ENCODE measurements around the gene STXBP3.
"Not testable (repeated sequence)": the region's sequence is repeated elsewhere in the genome, so short reads cannot be mapped to it uniquely, and the experiment has no call there.

Gene STXBP3

DNA sequence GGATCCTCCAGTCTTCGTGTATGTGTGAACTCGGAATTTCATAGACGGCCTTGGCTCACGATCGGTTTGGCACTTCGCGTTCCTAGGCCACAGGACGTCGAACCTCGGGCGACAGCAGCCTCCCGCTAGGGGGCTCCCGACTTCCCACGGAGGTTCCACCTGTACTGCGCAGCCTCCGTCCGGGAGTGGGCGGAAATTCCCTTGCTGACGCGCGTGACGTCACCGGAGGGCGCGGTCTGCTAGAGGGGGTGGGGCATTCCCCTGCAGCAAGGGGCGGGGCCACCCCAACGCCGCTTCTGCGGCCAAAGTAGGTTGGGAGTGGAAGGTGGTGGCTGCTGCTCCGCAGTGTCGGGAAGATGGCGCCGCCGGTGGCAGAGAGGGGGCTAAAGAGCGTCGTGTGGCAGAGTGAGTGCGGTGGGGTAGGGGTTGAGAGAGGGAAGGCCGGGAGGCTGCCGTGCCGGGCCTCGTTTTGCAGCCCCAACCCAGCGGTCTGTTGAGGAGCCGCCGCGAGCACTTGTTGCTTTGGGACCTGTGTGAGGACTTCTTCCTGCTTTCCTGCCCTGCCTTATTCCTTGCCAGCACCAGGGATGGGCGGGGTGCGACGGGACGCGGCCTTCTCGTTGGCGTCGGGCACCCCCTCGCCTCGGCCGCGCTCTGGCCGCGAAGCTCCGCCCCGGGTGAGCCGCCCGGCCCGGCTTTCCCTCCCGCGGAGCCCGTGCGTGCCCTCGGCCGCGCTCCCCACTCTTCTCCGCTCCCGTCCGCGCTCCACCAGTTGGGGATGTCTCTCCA is at the start of gene STXBP3:
Gene STXBP3, plus strand, starts transcription at position 293 of the 789 bp plus-strand sequence. Its CDS starts 64 bp downstream, at position 357.
- Histone ChIP-seq H3K9ac (ENCODE audit: low read depth, low read length) (peak within 1 kb of the TSS; percentile 79), H3K9me3 (ENCODE audit: control insufficient read depth, insufficient read depth, low read length) (no peaks in the 10 kb centered on the region), H3K36me3 (ENCODE audit: insufficient read depth, low read length) (no peaks in the 10 kb centered on the region), H3K4me1 (ENCODE audit: insufficient read depth, low read length) (no peaks in the 10 kb centered on the region)

DNA sequence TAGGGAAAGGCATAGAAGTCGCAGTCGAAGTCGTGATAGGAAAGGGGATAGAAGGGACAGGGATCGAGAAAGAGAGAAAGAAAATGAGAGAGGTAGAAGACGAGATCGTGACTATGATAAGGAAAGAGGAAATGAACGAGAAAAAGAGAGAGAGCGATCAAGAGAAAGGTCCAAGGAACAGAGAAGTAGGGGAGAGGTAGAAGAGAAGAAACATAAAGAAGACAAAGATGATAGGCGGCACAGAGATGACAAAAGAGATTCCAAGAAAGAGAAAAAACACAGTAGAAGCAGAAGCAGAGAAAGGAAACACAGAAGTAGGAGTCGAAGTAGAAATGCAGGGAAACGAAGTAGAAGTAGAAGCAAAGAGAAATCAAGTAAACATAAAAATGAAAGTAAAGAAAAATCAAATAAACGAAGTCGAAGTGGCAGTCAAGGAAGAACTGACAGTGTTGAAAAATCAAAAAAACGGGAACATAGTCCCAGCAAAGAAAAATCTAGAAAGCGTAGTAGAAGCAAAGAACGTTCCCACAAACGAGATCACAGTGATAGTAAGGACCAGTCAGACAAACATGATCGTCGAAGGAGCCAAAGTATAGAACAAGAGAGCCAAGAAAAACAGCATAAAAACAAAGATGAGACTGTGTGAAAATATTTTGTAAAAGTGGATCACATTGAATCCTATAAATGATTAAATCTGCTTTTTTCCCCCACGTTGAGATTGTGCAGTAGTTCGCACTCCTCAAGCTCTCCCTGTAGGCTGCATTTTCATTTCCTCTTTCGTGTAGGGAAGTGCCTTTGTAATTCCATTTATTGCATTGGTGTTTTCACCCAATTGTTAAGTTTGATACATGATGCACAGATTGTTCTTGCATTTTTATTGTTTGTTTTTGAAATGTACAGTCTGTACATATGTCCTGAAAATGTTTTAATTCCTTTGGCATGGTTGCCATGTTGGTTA is 46.8 kb upstream of the STXBP3 start:
- Histone ChIP-seq H3K4me1 (ENCODE audit: insufficient read depth, low read length) (no peaks in the 10 kb centered on the region; the same call in 1 of the 2 replicates), H3K9ac (ENCODE audit: low read depth, low read length) (no peak overlapping the region), H3K9me3 (ENCODE audit: control insufficient read depth, insufficient read depth, low read length) (no peaks in the 10 kb centered on the region), H3K36me3 (ENCODE audit: insufficient read depth, low read length) (peaks cover 48% of the 10 kb centered on the region)

- Histone ChIP-seq H3K36me3 (ENCODE audit: insufficient read depth, low read length) (peaks cover 40% of the 10 kb centered on the region), H3K9me3 (ENCODE audit: control insufficient read depth, insufficient read depth, low read length) (no peaks in the 10 kb centered on the region), H3K9ac (ENCODE audit: low read depth, low read length) (no peak overlapping the region), H3K4me1 (ENCODE audit: insufficient read depth, low read length) (no peaks in the 10 kb centered on the region)
Measured at GRCh38 chr1:108701176-108701849, 45.2 kb upstream of the STXBP3 start.

DNA sequence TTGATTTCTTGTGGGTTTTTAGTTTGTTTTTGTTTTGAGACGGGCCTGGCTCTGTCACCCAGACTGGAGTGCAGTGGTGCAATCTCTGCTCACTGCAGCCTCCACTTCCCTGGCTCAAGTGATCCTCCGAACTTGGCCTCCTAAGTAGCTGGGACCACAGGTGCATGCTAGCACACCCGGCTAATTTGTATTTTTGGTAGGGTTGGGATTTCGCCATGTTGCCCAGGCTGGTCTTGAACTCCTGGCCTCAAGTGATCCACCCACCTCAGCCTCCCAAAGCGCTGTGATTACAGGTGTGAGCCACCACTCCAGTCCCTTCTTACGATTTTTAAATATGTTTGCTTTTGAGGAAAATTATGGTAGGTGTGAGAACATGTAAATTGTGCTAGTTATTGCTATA is 44.4 kb upstream of the STXBP3 start:
- H3K9ac ChIP-seq (ENCODE audit: low read depth, low read length); H3K9me3 ChIP-seq (ENCODE audit: control insufficient read depth, insufficient read depth, low read length): not testable (repeated sequence)
- peaks cover 33% of the 10 kb centered on the region for H3K36me3 ChIP-seq (ENCODE audit: insufficient read depth, low read length)

GRCh38 chr1:108703939-108704338 is 42.5 kb upstream of the STXBP3 start:
- H3K9me3 ChIP-seq (ENCODE audit: control insufficient read depth, insufficient read depth, low read length), result no peaks in the 10 kb centered on the region
- H3K4me1 ChIP-seq (ENCODE audit: insufficient read depth, low read length), result no peaks in the 10 kb centered on the region
- H3K9ac ChIP-seq (ENCODE audit: low read depth, low read length), result no peak overlapping the region
- peaks cover 22% of the 10 kb centered on the region for H3K36me3 ChIP-seq (ENCODE audit: insufficient read depth, low read length)

More for the DNA sequence above, 44.4 kb upstream of the STXBP3 start:
- not testable (repeated sequence) for H3K4me1 ChIP-seq (ENCODE audit: insufficient read depth, low read length)

DNA sequence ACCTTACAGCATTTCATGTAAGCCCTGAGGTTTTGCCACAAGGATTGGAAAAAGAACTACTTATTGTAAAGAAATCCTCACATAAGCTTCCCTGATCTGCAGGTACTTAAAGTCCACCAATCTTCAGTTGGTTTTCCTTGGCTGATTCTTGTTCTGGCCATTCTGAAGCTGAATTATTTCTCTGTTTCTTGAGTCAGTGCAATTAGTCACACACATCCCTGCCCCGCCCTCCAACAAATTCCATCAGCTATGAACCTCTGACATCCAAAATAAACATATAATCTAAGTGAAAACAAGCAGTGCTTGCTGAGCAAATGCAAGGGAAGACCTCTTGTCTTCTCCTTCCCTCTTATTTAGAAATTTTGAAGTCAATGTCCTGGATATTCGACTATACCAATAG is 42.0 kb upstream of the STXBP3 start:
- H3K36me3 ChIP-seq (ENCODE audit: insufficient read depth, low read length), result peaks cover 17% of the 10 kb centered on the region
- H3K9ac ChIP-seq (ENCODE audit: low read depth, low read length), result no peak overlapping the region
- no peaks in the 10 kb centered on the region for H3K9me3 ChIP-seq (ENCODE audit: control insufficient read depth, insufficient read depth, low read length)
- H3K4me1 ChIP-seq (ENCODE audit: insufficient read depth, low read length), result no peaks in the 10 kb centered on the region

GRCh38 chr1:108706643-108707042 is 39.8 kb upstream of the STXBP3 start:
- no peaks in the 10 kb centered on the region for H3K4me1 ChIP-seq (ENCODE audit: insufficient read depth, low read length)
- H3K9me3 ChIP-seq (ENCODE audit: control insufficient read depth, insufficient read depth, low read length), result no peaks in the 10 kb centered on the region
- H3K9ac ChIP-seq (ENCODE audit: low read depth, low read length), result no peak overlapping the region
- peaks cover 4% of the 10 kb centered on the region; the same call in 1 of the 2 replicates for H3K36me3 ChIP-seq (ENCODE audit: insufficient read depth, low read length)

DNA sequence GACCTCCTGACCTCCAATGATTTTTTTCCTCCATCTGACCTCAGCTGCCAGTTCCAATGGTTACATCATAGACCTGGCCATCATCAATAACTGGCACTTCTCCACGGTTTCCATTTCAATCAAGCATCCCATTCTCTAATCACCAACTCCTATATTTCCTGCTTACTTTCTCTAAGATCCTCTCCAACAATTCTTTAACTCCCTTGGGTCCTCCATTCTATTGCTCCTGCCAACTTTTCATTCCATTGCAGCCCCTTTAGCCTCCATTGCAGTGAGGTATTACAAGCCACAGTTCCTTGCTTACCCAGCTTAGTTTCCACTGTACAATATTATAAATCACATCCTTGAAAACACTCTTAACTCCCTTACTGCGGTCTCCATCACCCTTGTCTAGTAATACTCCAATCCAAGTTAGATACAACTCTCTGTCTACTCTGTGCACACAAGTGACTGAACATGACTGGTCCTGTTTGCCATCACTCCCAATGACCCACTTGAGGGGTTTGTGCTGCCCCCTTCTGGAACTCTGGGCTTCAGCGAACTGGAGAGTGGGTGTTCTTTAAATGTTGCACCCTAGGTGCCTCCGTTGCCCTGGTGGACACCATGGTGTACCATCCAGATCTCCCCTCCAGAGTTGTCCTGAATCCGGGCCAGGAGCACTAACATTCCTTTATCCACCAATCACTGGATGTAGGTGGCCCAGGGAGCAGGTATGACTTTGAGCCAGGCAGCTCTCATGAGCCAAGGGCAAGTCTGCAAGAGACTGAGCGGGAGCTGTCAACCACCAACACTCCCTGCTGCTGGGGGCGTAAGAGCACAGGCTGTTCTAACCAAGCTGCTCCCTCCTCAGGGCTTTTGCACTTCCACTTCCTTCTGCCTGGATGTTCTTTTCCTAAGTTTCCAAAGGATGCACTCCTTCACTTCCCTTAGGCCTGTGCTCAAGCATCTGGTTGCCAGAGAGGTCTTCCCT is 37.5 kb upstream of the STXBP3 start:
- H3K36me3 ChIP-seq (ENCODE audit: insufficient read depth, low read length), result no peaks in the 10 kb centered on the region
- no peaks in the 10 kb centered on the region for H3K9me3 ChIP-seq (ENCODE audit: control insufficient read depth, insufficient read depth, low read length)
- H3K4me1 ChIP-seq (ENCODE audit: insufficient read depth, low read length), result no peaks in the 10 kb centered on the region
- no peak overlapping the region for H3K9ac ChIP-seq (ENCODE audit: low read depth, low read length)

GRCh38 chr1:108712606-108713150 is 33.8 kb upstream of the STXBP3 start, which contains the start of gene FNDC7:
Gene FNDC7, plus strand, starts transcription at chr1:108712908. Its CDS starts 26 bp downstream, at chr1:108712934.
- Histone ChIP-seq H3K9me3 (ENCODE audit: control insufficient read depth, insufficient read depth, low read length) (no peaks in the 10 kb centered on the region), H3K4me1 (ENCODE audit: insufficient read depth, low read length) (no peaks in the 10 kb centered on the region; the same call in 1 of the 2 replicates), H3K36me3 (ENCODE audit: insufficient read depth, low read length) (no peaks in the 10 kb centered on the region), H3K9ac (ENCODE audit: low read depth, low read length) (no peak within 1 kb of the TSS)

DNA sequence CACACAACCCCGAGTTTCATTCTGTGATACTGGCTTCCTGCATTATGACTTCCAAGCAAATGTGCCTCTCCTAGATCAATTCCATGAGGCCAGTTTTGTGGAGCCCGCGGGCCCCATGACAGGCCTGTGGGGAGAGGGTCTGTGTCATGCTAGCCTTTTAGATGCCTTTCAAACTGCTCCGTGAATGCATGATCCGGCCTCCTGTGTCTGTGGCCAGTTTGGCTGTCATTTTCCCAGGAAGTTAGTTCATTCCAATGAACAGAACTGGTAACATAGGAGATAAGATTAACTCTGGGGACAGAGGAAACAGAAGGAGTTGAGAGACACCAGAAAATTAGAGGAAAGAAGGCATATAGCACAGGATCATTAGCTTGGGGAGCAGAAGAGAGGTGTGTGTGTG is 30.5 kb upstream of the STXBP3 start:
- no peaks in the 10 kb centered on the region for H3K36me3 ChIP-seq (ENCODE audit: insufficient read depth, low read length)
- H3K9me3 ChIP-seq (ENCODE audit: control insufficient read depth, insufficient read depth, low read length), result no peaks in the 10 kb centered on the region
- H3K9ac ChIP-seq (ENCODE audit: low read depth, low read length), result no peak overlapping the region
- H3K4me1 ChIP-seq (ENCODE audit: insufficient read depth, low read length), result peaks cover 25% of the 10 kb centered on the region

DNA sequence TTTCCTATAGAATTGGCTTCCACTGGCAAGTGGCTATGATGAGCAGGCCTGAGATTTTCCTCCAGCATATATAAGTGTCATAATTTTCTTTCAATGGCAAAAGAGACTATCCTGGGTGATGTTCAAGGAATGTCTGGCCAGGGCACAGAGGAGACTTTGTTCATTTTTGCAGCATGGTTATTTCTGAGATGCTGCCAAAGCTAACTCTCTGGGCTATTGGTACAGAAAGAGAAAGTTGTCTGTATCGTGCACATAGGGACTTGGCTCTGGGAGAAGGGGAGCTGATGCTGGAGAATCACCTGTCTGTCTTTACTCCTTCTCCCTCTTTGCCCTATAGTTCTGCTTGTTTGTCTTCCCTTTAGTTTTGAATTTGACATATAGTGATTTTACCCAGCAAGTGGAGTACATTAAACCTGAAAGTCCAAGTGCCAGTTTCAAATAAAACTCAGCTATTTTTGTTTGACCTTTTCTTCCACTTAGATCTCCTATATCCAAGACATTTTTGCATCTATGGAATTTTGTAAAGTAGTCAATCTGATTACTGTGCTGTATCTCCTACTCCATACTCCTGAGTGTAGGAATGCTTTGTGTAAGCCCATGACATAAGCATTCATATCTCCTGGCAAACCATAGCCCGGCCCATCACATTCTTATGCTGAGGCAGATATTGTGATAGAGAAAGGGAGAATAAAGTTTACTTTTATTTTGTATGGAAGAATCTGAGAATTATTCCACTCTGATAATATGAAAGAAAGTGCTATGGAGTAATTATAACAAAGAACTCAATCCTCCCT is 29.8 kb upstream of the STXBP3 start:
- no peaks in the 10 kb centered on the region for H3K9me3 ChIP-seq (ENCODE audit: control insufficient read depth, insufficient read depth, low read length)
- no peaks in the 10 kb centered on the region for H3K36me3 ChIP-seq (ENCODE audit: insufficient read depth, low read length)
- H3K4me1 ChIP-seq (ENCODE audit: insufficient read depth, low read length), result peaks cover 27% of the 10 kb centered on the region
- H3K9ac ChIP-seq (ENCODE audit: low read depth, low read length), result no peak overlapping the region

DNA sequence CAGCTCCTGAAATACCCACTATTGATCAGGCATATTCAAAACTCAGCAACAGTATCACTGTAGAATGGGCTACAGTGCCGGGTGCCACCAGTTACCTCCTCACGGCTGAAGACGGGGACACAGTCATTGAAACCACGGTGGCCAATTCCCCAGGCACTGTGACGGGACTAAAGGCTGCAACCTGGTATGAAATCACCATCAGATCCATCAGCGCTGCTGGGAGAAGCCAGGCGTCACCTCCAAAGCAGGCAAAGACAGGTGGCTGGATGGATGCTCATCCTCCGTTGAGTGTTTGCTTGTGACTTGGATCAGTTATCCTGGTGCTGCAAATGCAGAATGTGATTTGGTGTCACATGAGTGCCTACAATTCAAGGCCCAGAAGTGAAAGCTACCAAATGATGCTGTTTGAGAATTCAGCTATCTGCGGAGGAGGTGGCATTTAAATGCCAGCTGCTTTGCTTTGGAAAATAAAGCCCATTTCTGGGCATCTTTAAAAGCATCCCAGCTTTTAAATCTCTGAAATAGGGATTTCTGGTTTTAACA is 28.6 kb upstream of the STXBP3 start:
- Histone ChIP-seq H3K36me3 (ENCODE audit: insufficient read depth, low read length) (no peaks in the 10 kb centered on the region), H3K9me3 (ENCODE audit: control insufficient read depth, insufficient read depth, low read length) (no peaks in the 10 kb centered on the region), H3K4me1 (ENCODE audit: insufficient read depth, low read length) (peaks cover 27% of the 10 kb centered on the region), H3K9ac (ENCODE audit: low read depth, low read length) (no peak overlapping the region)

All from ES-I3 (cell line).